B cell (primary cell): Measurements from ENCODE around the gene SERTAD4. TPM values are rescaled to one million over a fixed set of nuclear protein-coding genes. Genes with fewer than 3 reads are reported as not detected.

Experiments
- ATAC-seq: fragments of 200-7000 bp; cut with Tn5 transposase; one replicate; pipeline ENCODE4 v1.10.0; 2021; ENCODE audit warnings: low read depth, mild to moderate bottlenecking, moderate number of reproducible peaks, moderate library complexity
- CTCF ChIA-PET: fragments of 350-600 bp; sonication (Branson Sonifier 250); formaldehyde crosslinking; loops from one replicate; lab custom pipeline; 2021; ENCODE audit warnings: antibody characterized with exemption, inconsistent platforms; lab: Charles Lee
- POLR2A ChIA-PET: fragments of 350-600 bp; sonication (Branson Sonifier 250); formaldehyde crosslinking; loops from one replicate; lab custom pipeline; 2021; ENCODE audit warnings: antibody characterized with exemption; lab: Charles Lee
- DNase-seq: peaks from one replicate; pipeline ENCODE4 v3.0.0; 2013
- H2AFZ ChIP-seq: 2 replicates; pipeline ENCODE4 v1.6.1; 2012; ENCODE audit warnings: mild to moderate bottlenecking, low read depth, low read length; ENCODE audit not compliant: insufficient read depth, poor library complexity, severe bottlenecking
- H3K27ac ChIP-seq, 2 donors: 1 replicate in 1 of 2; 2 replicates in 1 of 2; pipeline ENCODE4 v1.5.1; 2012 to 2013; ENCODE audit warnings: low read length in 2 of 2, mild to moderate bottlenecking in 2 of 2, moderate library complexity in 1 of 2
- H3K27me3 ChIP-seq, 4 experiments: fragments of 200-600 bp in 1 of 4; sonication (generic) in 1 of 4; replicated peaks in 1 of 4; 1 replicate in 2 of 4; 2 replicates in 2 of 4; pipeline versions ENCODE4 v1.6.1 to v1.7.0; 2013 to 2016; ENCODE audit warnings: low read length in 3 of 4, mild to moderate bottlenecking in 2 of 4, mixed read lengths in 1 of 4, moderate library complexity in 1 of 4; ENCODE audit not compliant: insufficient read depth in 4 of 4, control insufficient read depth in 3 of 4; ENCODE audit errors: control extremely low read depth in 1 of 4
- H3K36me3 ChIP-seq, 2 experiments: replicated peaks in 1 of 2; 1 replicate in 1 of 2; 2 replicates in 1 of 2; pipeline versions ENCODE4 v1.6.1 to v1.7.1; 2013; ENCODE audit warnings: low read length in 1 of 2; ENCODE audit not compliant: insufficient read depth in 2 of 2, control insufficient read depth in 1 of 2; ENCODE audit errors: control extremely low read depth in 1 of 2, extremely low read depth in 1 of 2
- H3K4me1 ChIP-seq, 2 donors: fragments of 200-600 bp in 1 of 2; sonication (generic) in 1 of 2; 1 replicate in 1 of 2; 2 replicates in 1 of 2; pipeline versions ENCODE4 v1.5.1 to v1.6.1; 2013 to 2017; ENCODE audit warnings: low read length in 2 of 2; ENCODE audit not compliant: control insufficient read depth in 2 of 2, insufficient read depth in 2 of 2
- H3K4me2 ChIP-seq: replicated peaks from 2 replicates; pipeline ENCODE3; 2012; ENCODE audit warnings: mild to moderate bottlenecking, low read depth, low read length; ENCODE audit not compliant: poor library complexity, severe bottlenecking
- H3K4me3 ChIP-seq, 5 experiments: fragments of 200-600 bp in 1 of 5; sonication (generic) in 1 of 5; 1 replicate in 3 of 5; 2 replicates in 2 of 5; pipeline versions ENCODE4 v1.5.1 to v1.7.0; 2011 to 2016; ENCODE audit warnings: low read length in 4 of 5, mild to moderate bottlenecking in 4 of 5, low read depth in 2 of 5, control low read depth in 1 of 5, moderate library complexity in 1 of 5; ENCODE audit not compliant: insufficient read depth in 1 of 5; ENCODE audit errors: control extremely low read depth in 1 of 5, extremely low read depth in 1 of 5
- H3K79me2 ChIP-seq: fragments of 200-600 bp; sonication (generic); one replicate; pipeline ENCODE4 v1.6.0; 2016; ENCODE audit warnings: low read length; ENCODE audit not compliant: control insufficient read depth, insufficient read depth
- H3K9ac ChIP-seq: fragments of 200-600 bp; sonication (generic); 2 replicates; pipeline ENCODE4 v1.6.1; 2017; ENCODE audit warnings: mild to moderate bottlenecking, low read length, moderate library complexity
- H3K9me3 ChIP-seq, 3 donors: one replicate each; pipeline versions ENCODE4 v1.6.1 to v1.7.1; 2013; ENCODE audit warnings: low read length in 2 of 3; ENCODE audit not compliant: control insufficient read depth in 2 of 3, insufficient read depth in 1 of 3; ENCODE audit errors: control extremely low read depth in 1 of 3
- H4K20me1 ChIP-seq: 2 replicates; pipeline ENCODE4 v1.6.0; 2012; ENCODE audit warnings: mild to moderate bottlenecking, low read length; ENCODE audit not compliant: insufficient read depth, control insufficient read depth, poor library complexity, severe bottlenecking
- H3K27ac Mint-ChIP-seq: one replicate; pipeline ENCODE4 v1.8.0; 2021; ENCODE audit warnings: mixed read lengths
- H3K27me3 Mint-ChIP-seq: one replicate; pipeline ENCODE4 v1.8.0; 2021; ENCODE audit warnings: mixed read lengths
- H3K4me1 Mint-ChIP-seq: one replicate; pipeline ENCODE4 v1.8.0; 2021; ENCODE audit warnings: mixed read lengths
- H3K4me3 Mint-ChIP-seq: one replicate; pipeline ENCODE4 v1.8.0; 2021; ENCODE audit warnings: mixed read lengths
- H3K9me3 Mint-ChIP-seq: one replicate; pipeline ENCODE4 v1.8.0; 2022; ENCODE audit warnings: mixed read lengths; ENCODE audit not compliant: insufficient read depth
- CTCF ChIP-seq: fragments of 200-600 bp; IDR thresholded peaks from one replicate; pipeline ENCODE4 v1.8.0; 2022; ENCODE audit warnings: antibody characterized with exemption, mild to moderate bottlenecking
- EZH2 ChIP-seq: IDR thresholded peaks from 2 replicates; pipeline ENCODE4 v1.6.1; 2012; ENCODE audit warnings: borderline replicate concordance, low read depth, mild to moderate bottlenecking, moderate library complexity, low read length; ENCODE audit not compliant: insufficient read depth, poor library complexity, severe bottlenecking
- WGBS: methylation state at CpG from one replicate; pipeline ENCODE4 v1.1.5; 2013; ENCODE audit warnings: missing lambda C conversion rate; ENCODE audit not compliant: insufficient coverage; 5-methylcytosine and 5-hydroxymethylcytosine counted together
- intact Hi-C: fragments of 100-400 bp; cut with micrococcal nuclease; formaldehyde crosslinking; loops from one replicate; pipeline ENCODE4 v1.10.0; 2022
- polyA plus RNA-seq: library from polyadenylated mRNA; depleted of rRNA; stranded (reverse); fragments of >200 nt; gene quantifications from 2 replicates; pipeline ENCODE4 v1.2.3, GENCODE V29; 2012
- total RNA-seq, 2 donors: library from RNA; stranded (reverse); fragments of 120-200 nt in 1 of 2; gene quantifications; 1 replicate in 1 of 2; 2 replicates in 1 of 2; pipeline versions ENCODE4 v1.2.3 to v1.2.4, GENCODE V29; 2013 to 2022

Gene SERTAD4
- total and polyA plus RNA-seq, 2 donors (not counting 1 experiment from before 2014, with no cell fraction given): not detected

- TF ChIP-seq CTCF: no peak
- TF ChIP-seq EZH2: no peak
- no peak for DNase-seq
- no peaks in the 10 kb centered on the region for H3K9me3 Mint-ChIP-seq
- ATAC-seq: no peak
- Histone ChIP-seq H3K79me2 (no peaks in the 10 kb centered on the region), H2AFZ (no peak overlapping the region), H3K4me3 (no peak overlapping the region), H3K9ac (no peak overlapping the region), H3K27me3 (peaks cover 0 to 4% (median under 1%) of the 10 kb centered on the region in 4 experiments), H4K20me1 (no peaks in the 10 kb centered on the region), H3K4me2 (no peak overlapping the region), H3K9me3 (no peaks in the 10 kb centered on the region), H3K27ac (no peak overlapping the region), H3K36me3 (no peaks in the 10 kb centered on the region), H3K4me1 (no peaks in the 10 kb centered on the region)
- ChIA-PET POLR2A (no interaction called here), CTCF (no interaction called here)
- no peak overlapping the region for H3K4me3 Mint-ChIP-seq
- H3K27me3 Mint-ChIP-seq: peaks cover 38% of the 10 kb centered on the region
- intact Hi-C loops: no loop called here
- H3K27ac Mint-ChIP-seq: no peak overlapping the region
- WGBS: 100% methylated on average over 1 of the region's 4 CpGs
- H3K4me1 Mint-ChIP-seq: no peaks in the 10 kb centered on the region
Observed at GRCh38 chr1:210218047-210218446, 14.5 kb upstream of the SERTAD4 start.

DNA sequence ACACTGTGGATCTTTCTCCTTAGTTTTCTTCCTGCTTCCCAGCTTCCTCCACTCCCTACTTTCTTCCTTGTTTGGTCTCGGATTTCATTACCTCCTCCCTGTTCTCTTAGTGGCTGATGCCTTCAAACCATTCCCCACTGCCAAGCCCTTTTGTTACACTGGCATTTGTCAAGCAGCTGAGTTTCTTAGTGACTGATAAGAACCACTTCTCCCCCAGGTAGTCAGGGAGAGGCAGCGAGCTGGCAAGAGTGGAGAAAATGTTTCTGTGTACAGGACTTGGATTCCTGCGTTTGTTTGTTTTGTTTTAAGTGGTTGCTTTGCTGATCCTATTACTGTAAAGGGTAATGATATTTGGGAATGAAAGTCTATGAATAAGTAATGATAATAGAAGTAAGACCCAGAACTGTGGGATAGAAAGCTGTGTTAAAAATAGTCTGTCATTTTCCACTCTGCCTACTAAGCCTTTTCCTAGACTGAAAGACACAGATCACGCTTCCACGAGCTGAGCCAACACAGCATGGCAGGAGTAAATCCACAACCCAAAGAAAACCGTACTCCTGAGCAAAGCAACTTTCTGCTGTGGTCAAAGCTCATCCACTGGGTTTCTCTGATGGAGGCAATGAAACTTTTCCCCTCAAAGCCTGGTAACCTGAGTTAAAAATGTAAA, 10.1 kb upstream of the SERTAD4 start:
- no peak overlapping the region for H3K27ac Mint-ChIP-seq
- peaks cover 36% of the 10 kb centered on the region for H3K27me3 Mint-ChIP-seq
- intact Hi-C loops: no loop called here
- 39% methylated on average over 3 of the region's 6 CpGs for WGBS
- no peak overlapping the region for H3K4me3 Mint-ChIP-seq
- no peaks in the 10 kb centered on the region for H3K79me2 ChIP-seq
- no peak overlapping the region for H3K27ac ChIP-seq
- H3K4me1 ChIP-seq: no peaks in the 10 kb centered on the region
- no peaks in the 10 kb centered on the region for H3K4me1 Mint-ChIP-seq
- H3K9ac ChIP-seq: no peak overlapping the region
- no peak for TF ChIP-seq CTCF
- no peak for TF ChIP-seq EZH2
- DNase-seq (no peak), ATAC-seq (no peak)
- peaks cover 0 to 8% (median 4%) of the 10 kb centered on the region in 4 experiments for H3K27me3 ChIP-seq
- no peak overlapping the region for H3K4me3 ChIP-seq
- H3K4me2 ChIP-seq: no peak overlapping the region
- no peaks in the 10 kb centered on the region for H3K9me3 ChIP-seq
- H2AFZ ChIP-seq: no peak overlapping the region
- POLR2A ChIA-PET: no interaction called here
- CTCF ChIA-PET: no interaction called here
- H3K36me3 ChIP-seq: no peaks in the 10 kb centered on the region
- H3K9me3 Mint-ChIP-seq: no peaks in the 10 kb centered on the region
- H4K20me1 ChIP-seq: no peaks in the 10 kb centered on the region
